Measurements from ENCODE around the gene ANO2.

DNA sequence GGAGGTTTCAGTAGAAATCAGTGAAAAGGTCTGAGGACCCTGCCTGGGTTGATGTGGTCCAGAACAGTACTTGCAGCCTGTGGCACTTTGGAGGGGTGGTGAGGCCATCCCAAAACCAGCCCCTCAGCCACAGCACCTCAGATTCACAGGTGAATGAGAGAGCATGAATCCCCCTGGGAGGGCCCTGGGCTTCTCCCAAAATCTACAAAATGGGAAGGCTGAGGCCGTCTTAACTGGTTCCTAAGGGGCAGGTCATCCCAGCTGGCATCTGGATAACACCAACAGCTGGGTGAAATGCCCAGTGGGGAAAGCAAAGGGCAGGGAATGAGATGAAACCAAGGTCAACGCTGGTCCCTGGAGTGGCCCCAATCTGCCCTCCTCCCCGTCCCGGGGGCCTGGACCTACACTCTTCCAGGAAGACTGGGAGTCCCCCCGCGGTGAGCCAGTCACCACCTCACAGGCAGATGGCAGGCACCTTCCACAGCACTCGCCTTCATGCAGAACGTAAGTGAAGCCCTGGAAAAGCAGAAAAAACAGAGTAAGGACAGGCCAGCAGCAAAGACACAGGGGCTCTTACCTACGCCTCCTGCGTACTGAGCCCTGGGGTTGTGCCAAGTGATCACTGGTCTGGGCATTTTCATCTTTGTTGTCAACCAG is 26.3 kb upstream of the ANO2 start:
- TF ChIP-seq, protein P1, sequence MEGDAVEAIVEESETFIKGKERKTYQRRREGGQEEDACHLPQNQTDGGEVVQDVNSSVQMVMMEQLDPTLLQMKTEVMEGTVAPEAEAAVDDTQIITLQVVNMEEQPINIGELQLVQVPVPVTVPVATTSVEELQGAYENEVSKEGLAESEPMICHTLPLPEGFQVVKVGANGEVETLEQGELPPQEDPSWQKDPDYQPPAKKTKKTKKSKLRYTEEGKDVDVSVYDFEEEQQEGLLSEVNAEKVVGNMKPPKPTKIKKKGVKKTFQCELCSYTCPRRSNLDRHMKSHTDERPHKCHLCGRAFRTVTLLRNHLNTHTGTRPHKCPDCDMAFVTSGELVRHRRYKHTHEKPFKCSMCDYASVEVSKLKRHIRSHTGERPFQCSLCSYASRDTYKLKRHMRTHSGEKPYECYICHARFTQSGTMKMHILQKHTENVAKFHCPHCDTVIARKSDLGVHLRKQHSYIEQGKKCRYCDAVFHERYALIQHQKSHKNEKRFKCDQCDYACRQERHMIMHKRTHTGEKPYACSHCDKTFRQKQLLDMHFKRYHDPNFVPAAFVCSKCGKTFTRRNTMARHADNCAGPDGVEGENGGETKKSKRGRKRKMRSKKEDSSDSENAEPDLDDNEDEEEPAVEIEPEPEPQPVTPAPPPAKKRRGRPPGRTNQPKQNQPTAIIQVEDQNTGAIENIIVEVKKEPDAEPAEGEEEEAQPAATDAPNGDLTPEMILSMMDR (conservative IDR thresholded peaks at IDR 0.05; ENCODE audit: low read depth, low read length), result no peak
- no peak for TF ChIP-seq EZH2 (IDR thresholded peaks at IDR 0.05; ENCODE audit: low read length, unreplicated experiment)
